Heart left ventricle (tissue), 13 donors: Measurements from ENCODE around the gene CD34.

Experiments used
- POLR2A ChIP-seq, 2 donors: fragments of 450-650 bp; IDR thresholded peaks; one replicate each; pipeline ENCODE4 v1.6.1; 2017; ENCODE audit warnings: antibody characterized with exemption in 2 of 2, mild to moderate bottlenecking in 2 of 2, moderate library complexity in 2 of 2
- TF ChIP-seq, protein P1 (sequence below), 12 donors: fragments of 200-600 bp; sonication (generic) in 4 of 12; IDR thresholded peaks; one replicate each; pipeline versions ENCODE4 v1.5.0 to v1.8.0; 2018 to 2022; ENCODE audit warnings: antibody characterized with exemption in 12 of 12, mild to moderate bottlenecking in 5 of 12
- donor health status: ischemic (EF 13 %, LVEDD 7.1; RV severe dilation, severe dysfunction).
- donor health status: DM: no; HTN: yes; CAD: no.
- donor health status: DM: no; HTN: no; CAD: no.
- donor health status: ischemic (EF 25% LVEDD 6.9; RV normal size, moderate dysfunction).
- donor health status: ischemic (EF 25% LVEDD 5.7; RV mildly dilated, moderate dysfunction).
- donor health status: ischemic (EF 35%, LVEDD 5.7; RV mildly dilated, moderate dysfunction).
- donor health status: nonischemic (EF 11% LVEDD 7.7; RV severe dilation, severe dysfunction).
- donor health status: DM: yes; HTN: yes; CAD: no.
- donor health status: PGD.
- donor health status: ischemic (EF 29% LVEDD 5.4; RV normal size, mild dysfunction).
- donor health status: nonischemic (EF 23%, LVEDD 6.1; RV moderate dilation, normal function).

DNA sequence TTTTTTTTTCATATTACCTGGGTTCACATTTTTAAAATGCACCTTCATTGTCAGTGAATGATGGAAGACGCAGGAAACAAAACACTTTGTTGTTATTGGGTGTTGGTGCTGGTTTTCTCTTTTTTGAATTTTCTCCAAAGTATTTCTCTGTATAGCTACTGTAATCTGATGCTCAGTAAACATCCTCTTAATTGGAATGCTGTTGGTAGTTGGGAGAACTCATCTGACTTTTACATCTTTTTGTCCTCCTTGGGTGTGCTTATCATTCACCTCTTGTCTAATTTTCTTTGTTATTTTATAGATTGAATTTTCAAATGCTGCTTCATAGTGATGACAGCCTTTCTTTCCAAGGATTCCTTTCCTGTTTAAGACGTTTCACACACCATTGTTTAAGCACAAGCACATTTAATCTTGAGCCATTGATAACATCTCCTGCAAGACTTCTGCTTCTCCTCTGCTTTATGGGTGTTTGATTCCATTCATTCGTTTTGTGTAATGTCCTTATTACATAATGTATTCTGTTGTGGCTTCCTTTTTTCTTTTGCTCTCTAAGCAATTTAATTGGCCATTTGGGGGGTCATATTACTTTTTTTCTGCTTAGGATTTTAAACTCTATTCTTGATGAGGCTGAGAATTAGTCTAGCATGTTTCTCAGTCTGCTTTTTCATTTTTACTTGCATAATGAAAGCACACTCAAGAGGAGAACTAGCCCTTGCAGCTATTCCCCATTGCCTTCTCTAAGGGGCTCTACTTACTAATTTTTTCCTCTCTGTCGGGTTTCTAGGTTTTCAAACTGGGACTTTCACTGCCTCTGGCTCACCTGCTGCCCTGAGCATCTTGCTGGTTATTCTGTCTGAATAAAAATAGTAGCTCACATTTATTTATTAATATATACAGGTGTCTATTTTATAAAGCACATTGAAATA lies 42.0 kb upstream of the CD34 start:
- TF ChIP-seq, protein P1, sequence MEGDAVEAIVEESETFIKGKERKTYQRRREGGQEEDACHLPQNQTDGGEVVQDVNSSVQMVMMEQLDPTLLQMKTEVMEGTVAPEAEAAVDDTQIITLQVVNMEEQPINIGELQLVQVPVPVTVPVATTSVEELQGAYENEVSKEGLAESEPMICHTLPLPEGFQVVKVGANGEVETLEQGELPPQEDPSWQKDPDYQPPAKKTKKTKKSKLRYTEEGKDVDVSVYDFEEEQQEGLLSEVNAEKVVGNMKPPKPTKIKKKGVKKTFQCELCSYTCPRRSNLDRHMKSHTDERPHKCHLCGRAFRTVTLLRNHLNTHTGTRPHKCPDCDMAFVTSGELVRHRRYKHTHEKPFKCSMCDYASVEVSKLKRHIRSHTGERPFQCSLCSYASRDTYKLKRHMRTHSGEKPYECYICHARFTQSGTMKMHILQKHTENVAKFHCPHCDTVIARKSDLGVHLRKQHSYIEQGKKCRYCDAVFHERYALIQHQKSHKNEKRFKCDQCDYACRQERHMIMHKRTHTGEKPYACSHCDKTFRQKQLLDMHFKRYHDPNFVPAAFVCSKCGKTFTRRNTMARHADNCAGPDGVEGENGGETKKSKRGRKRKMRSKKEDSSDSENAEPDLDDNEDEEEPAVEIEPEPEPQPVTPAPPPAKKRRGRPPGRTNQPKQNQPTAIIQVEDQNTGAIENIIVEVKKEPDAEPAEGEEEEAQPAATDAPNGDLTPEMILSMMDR (IDR thresholded peaks at IDR 0.05), result no peak
- TF ChIP-seq POLR2A (IDR thresholded peaks at IDR 0.05), result no peak
